Hepatocyte (in vitro differentiated cells): Measurements from ENCODE around the gene TUFM.

ENCODE experiments used
- EZH2 ChIP-seq: fragments of 200-600 bp; sonication (generic); IDR thresholded peaks from 2 replicates; pipeline ENCODE4 v1.6.1; 2016; ENCODE audit warnings: antibody characterized with exemption, mild to moderate bottlenecking, borderline replicate concordance
- EZH2phosphoT487 ChIP-seq: fragments of 200-600 bp; sonication (generic); IDR thresholded peaks from one replicate; pipeline ENCODE4 v1.6.1; 2018; ENCODE audit warnings: antibody characterized with exemption, mild to moderate bottlenecking, low read depth, moderate library complexity; ENCODE audit not compliant: unreplicated experiment, severe bottlenecking
- TF ChIP-seq, protein P1 (sequence below): fragments of 200-600 bp; sonication (generic); IDR thresholded peaks from 2 replicates; pipeline ENCODE4 v1.5.1; 2016; ENCODE audit warnings: antibody characterized with exemption, mild to moderate bottlenecking; ENCODE audit not compliant: poor library complexity

DNA sequence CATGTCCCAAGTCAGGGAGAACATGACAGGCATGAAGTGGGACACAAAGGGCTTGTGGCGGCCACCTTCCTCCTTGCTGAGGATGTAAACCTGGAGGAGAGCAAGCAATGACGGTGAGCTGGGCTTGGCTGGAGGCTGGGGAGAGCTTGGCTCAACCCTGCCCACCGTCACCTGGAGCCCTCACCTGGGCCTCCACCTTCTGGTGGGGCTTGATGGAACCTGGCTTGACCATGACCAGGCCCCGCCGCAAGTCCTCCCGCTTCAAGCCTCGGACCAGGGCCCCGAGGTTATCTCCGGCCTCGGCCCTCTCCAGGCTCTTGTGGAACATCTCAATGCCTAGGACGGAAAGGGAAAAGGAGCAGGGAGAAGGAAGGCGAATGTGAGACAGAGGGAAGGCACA, 2.4 kb downstream of the TUFM start:
- TF ChIP-seq, protein P1, sequence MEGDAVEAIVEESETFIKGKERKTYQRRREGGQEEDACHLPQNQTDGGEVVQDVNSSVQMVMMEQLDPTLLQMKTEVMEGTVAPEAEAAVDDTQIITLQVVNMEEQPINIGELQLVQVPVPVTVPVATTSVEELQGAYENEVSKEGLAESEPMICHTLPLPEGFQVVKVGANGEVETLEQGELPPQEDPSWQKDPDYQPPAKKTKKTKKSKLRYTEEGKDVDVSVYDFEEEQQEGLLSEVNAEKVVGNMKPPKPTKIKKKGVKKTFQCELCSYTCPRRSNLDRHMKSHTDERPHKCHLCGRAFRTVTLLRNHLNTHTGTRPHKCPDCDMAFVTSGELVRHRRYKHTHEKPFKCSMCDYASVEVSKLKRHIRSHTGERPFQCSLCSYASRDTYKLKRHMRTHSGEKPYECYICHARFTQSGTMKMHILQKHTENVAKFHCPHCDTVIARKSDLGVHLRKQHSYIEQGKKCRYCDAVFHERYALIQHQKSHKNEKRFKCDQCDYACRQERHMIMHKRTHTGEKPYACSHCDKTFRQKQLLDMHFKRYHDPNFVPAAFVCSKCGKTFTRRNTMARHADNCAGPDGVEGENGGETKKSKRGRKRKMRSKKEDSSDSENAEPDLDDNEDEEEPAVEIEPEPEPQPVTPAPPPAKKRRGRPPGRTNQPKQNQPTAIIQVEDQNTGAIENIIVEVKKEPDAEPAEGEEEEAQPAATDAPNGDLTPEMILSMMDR, result no peak
- TF ChIP-seq EZH2 (no peak), EZH2phosphoT487 (no peak)
